ENCODE measurements around the gene CYP2A6. TPM values are rescaled to one million over a fixed set of nuclear protein-coding genes. Genes with fewer than 3 reads are reported as not detected.

Gene CYP2A6
- total RNA-seq, 4 donors from 2014 or later, result not detected

- intact Hi-C loops (cut with DNase I; ENCODE audit: low total_unique reads), result no loop called here
- TF ChIP-seq POLR2A (IDR thresholded peaks at IDR 0.05) (no peak), CTCF (IDR thresholded peaks at IDR 0.05) (no peak)
- no peak for DNase-seq (ENCODE audit: low spot score in 2 of 2)
- WGBS, 2 donors, result 47 to 57% methylated on average over 13 of the region's 13 CpGs
- no peak overlapping the region for H3K4me3 ChIP-seq (ENCODE audit: low read depth, poor library complexity, severe bottlenecking)
These were observed 48.6 kb downstream of the CYP2A6 start for GRCh38 chr19:40801426-40802299.

GRCh38 chr19:40800997-40801377, 49.3 kb downstream of the CYP2A6 start:
- DNase-seq (ENCODE audit: low spot score in 2 of 2), result no peak
- intact Hi-C loops (cut with DNase I; ENCODE audit: low total_unique reads), result no loop called here
- TF ChIP-seq CTCF (IDR thresholded peaks at IDR 0.05), result no peak
- TF ChIP-seq POLR2A (IDR thresholded peaks at IDR 0.05), result no peak
- 77 to 79% methylated on average over 22 to 27 of the region's 27 CpGs for WGBS, 2 donors
- no peak overlapping the region for H3K4me3 ChIP-seq (ENCODE audit: low read depth, poor library complexity, severe bottlenecking)

GRCh38 chr19:40800339-40800996, 49.8 kb downstream of the CYP2A6 start:
- TF ChIP-seq CTCF (IDR thresholded peaks at IDR 0.05) (no peak), POLR2A (IDR thresholded peaks at IDR 0.05) (no peak)
- 28 to 52% methylated on average over 18 to 22 of the region's 27 CpGs for WGBS, 2 donors
- H3K4me3 ChIP-seq (ENCODE audit: low read depth, poor library complexity, severe bottlenecking), result peak overlapping the region; percentile 78
- DNase-seq (ENCODE audit: low spot score in 2 of 2), result no peak
- intact Hi-C loops (cut with DNase I; ENCODE audit: low total_unique reads), result no loop called here

- 1 to 2% methylated on average over 39 to 40 of the region's 40 CpGs for WGBS, 2 donors
- no peak for TF ChIP-seq CTCF (IDR thresholded peaks at IDR 0.05)
- TF ChIP-seq POLR2A (IDR thresholded peaks at IDR 0.05), result no peak
- intact Hi-C loops (cut with DNase I; ENCODE audit: low total_unique reads), result no loop called here
- peak overlapping the region; percentile 78 for H3K4me3 ChIP-seq (ENCODE audit: low read depth, poor library complexity, severe bottlenecking)
- peak in 1 of 2 donors; percentile 92 for DNase-seq (ENCODE audit: low spot score in 2 of 2)
These were observed 50.5 kb downstream of the CYP2A6 start for GRCh38 chr19:40799558-40800338.

GRCh38 chr19:40798683-40799557, 51.3 kb downstream of the CYP2A6 start, which contains the start of gene EGLN2:
Gene EGLN2, plus strand, starts transcription at chr19:40799191. Its CDS starts 1,382 bp downstream, at chr19:40800573.
- 0 to 1% methylated on average over 66 to 82 of the region's 110 CpGs for WGBS, 2 donors
- TF ChIP-seq POLR2A (IDR thresholded peaks at IDR 0.05) (peak in 1 of 2 donors; percentile 31), CTCF (IDR thresholded peaks at IDR 0.05) (no peak)
- peak within 1 kb of the TSS; percentile 78 for H3K4me3 ChIP-seq (ENCODE audit: low read depth, poor library complexity, severe bottlenecking)
- intact Hi-C loops (cut with DNase I; ENCODE audit: low total_unique reads), result no loop called here
- DNase-seq (ENCODE audit: low spot score in 2 of 2), result peak; percentile 100
